Panc1 (cell line): ENCODE results near the gene SCD5.

Experiments
- CTCF ChIP-seq: fragments of 450-650 bp; IDR thresholded peaks from 2 replicates; pipeline ENCODE4 v1.5.1; 2017; ENCODE audit warnings: mild to moderate bottlenecking
- REST ChIP-seq, 2 experiments: IDR thresholded peaks; 2 replicates each; pipeline ENCODE4 v1.6.1; 2011 to 2012; ENCODE audit warnings: low read depth in 2 of 2, control low read depth in 1 of 2, low read length in 1 of 2, mild to moderate bottlenecking in 1 of 2, moderate library complexity in 1 of 2; ENCODE audit not compliant: insufficient read depth in 1 of 2

GRCh38 chr4:82620126-82620735, 178.4 kb downstream of the SCD5 start:
- TF ChIP-seq REST (IDR thresholded peaks at IDR 0.05; ENCODE audit: insufficient read depth in 1 of 2, low read depth in 2 of 2, low read length in 1 of 2) (no peak), CTCF (no peak)
